HG02571 (cell line): Measurements from ENCODE around the gene GUCY2D.

ENCODE experiments used
- ATAC-seq: cut with Tn5 transposase; IDR thresholded peaks from one replicate; pipeline ENCODE4 v1.9.1; 2021; ENCODE audit warnings: mild to moderate bottlenecking, moderate library complexity; ENCODE audit not compliant: unreplicated experiment

Gene GUCY2D

GRCh38 chr17:7989781-7990655, 12.4 kb upstream of the GUCY2D start:
- peak; percentile 58 for ATAC-seq

- no peak for ATAC-seq
Observed at GRCh38 chr17:7992516-7992915, 9.9 kb upstream of the GUCY2D start.

GRCh38 chr17:7992924-7993323, 9.5 kb upstream of the GUCY2D start:
- ATAC-seq = no peak

GRCh38 chr17:7993972-7994589, 8.3 kb upstream of the GUCY2D start:
- no peak for ATAC-seq

GRCh38 chr17:7995724-7996123, 6.7 kb upstream of the GUCY2D start:
- no peak for ATAC-seq

GRCh38 chr17:7997186-7997585, 5.2 kb upstream of the GUCY2D start:
- ATAC-seq = no peak

- no peak for ATAC-seq
Observed at GRCh38 chr17:8002721-8003593, 542 bp downstream of the GUCY2D start.

GRCh38 chr17:8003594-8004181, 1.3 kb downstream of the GUCY2D start:
- ATAC-seq = no peak

- no peak for ATAC-seq
Observed at GRCh38 chr17:8004899-8005298, 2.5 kb downstream of the GUCY2D start.

GRCh38 chr17:8005357-8005756, 2.9 kb downstream of the GUCY2D start:
- no peak for ATAC-seq

GRCh38 chr17:8005967-8006730, 3.7 kb downstream of the GUCY2D start:
- no peak for ATAC-seq

- no peak for ATAC-seq
Observed at GRCh38 chr17:8006836-8007680, 4.6 kb downstream of the GUCY2D start.

GRCh38 chr17:8007836-8008235, 5.4 kb downstream of the GUCY2D start:
- ATAC-seq = no peak

GRCh38 chr17:8012045-8012580, 9.7 kb downstream of the GUCY2D start:
- no peak for ATAC-seq

GRCh38 chr17:8012996-8013640, 10.7 kb downstream of the GUCY2D start:
- no peak for ATAC-seq

GRCh38 chr17:8013731-8014557, 11.5 kb downstream of the GUCY2D start:
- no peak for ATAC-seq

- no peak for ATAC-seq
Observed at GRCh38 chr17:8014558-8014850, 12.1 kb downstream of the GUCY2D start.
